ENCODE data around the gene ONECUT2. TPM values are rescaled to one million over a fixed set of nuclear protein-coding genes. Genes with fewer than 3 reads are reported as not detected.

Gene ONECUT2
- total RNA-seq, 1 experiment from 2014 or later, result 1.2 TPM

DNA sequence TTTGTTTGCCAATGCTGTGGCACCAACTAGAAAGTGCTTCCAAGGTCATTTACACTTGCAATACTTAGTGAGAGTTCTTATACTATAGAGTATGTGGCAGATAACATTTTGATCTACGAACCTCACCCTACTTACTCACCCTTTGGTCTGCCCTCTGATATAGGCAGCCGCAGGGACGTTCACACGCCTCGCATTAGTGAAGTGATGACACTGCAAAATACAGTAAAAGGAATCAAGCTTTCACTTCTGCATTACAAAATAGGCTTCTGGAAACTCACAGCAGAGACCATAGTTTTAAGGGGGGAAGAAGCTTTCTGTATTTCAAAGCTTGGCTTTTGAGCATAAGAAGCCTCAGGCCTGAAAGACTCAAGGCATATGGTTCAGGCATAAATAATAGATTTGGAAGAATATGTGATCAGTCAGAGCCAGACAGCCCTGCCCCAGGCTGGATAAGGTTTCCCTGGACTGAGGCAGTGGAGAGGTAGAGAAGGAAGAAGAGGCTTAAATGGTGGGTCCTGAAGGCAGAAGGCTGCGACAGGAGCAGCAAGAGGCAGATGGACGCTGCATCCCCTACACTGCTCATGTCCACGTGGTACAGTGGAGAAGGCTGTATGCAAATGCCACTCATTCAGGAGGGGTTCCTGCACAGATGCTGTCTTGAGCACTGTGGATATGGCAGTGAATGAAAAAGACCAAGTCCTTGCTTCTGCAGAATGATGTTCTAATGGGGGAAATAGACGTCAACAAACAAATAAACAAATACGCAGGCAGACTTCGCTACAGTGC lies 88.2 kb downstream of the ONECUT2 start:
- no peak for DNase-seq (ENCODE audit: low spot score)
- no TSS peak for BruUV-seq (replicated peaks)
- no peaks in the 10 kb centered on the region for H3K36me3 ChIP-seq (ENCODE audit: insufficient read depth, low read length, poor library complexity, severe bottlenecking)
- intact Hi-C loops (cut with micrococcal nuclease; ENCODE audit: unreplicated experiment), result no loop called here
- no peak for TF ChIP-seq EZH2 (IDR thresholded peaks at IDR 0.05; ENCODE audit: borderline replicate concordance, low read depth, low read length, poor library complexity, severe bottlenecking)
- TF ChIP-seq, protein P1, sequence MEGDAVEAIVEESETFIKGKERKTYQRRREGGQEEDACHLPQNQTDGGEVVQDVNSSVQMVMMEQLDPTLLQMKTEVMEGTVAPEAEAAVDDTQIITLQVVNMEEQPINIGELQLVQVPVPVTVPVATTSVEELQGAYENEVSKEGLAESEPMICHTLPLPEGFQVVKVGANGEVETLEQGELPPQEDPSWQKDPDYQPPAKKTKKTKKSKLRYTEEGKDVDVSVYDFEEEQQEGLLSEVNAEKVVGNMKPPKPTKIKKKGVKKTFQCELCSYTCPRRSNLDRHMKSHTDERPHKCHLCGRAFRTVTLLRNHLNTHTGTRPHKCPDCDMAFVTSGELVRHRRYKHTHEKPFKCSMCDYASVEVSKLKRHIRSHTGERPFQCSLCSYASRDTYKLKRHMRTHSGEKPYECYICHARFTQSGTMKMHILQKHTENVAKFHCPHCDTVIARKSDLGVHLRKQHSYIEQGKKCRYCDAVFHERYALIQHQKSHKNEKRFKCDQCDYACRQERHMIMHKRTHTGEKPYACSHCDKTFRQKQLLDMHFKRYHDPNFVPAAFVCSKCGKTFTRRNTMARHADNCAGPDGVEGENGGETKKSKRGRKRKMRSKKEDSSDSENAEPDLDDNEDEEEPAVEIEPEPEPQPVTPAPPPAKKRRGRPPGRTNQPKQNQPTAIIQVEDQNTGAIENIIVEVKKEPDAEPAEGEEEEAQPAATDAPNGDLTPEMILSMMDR (conservative IDR thresholded peaks at IDR 0.05; ENCODE audit: low read depth, low read length), result no peak
- no peaks in the 10 kb centered on the region for H3K4me1 ChIP-seq (ENCODE audit: insufficient read depth, low read length, poor library complexity, severe bottlenecking)
- no peak overlapping the region for H3K4me3 ChIP-seq (ENCODE audit: low read depth, low read length, poor library complexity, severe bottlenecking)
- no peaks in the 10 kb centered on the region for H3K27me3 ChIP-seq (replicated peaks; ENCODE audit: insufficient read depth, low read depth, low read length, poor library complexity)
- no peaks in the 10 kb centered on the region for H3K9me3 ChIP-seq (ENCODE audit: low read depth, low read length, poor library complexity, severe bottlenecking)
- POLR2A ChIA-PET (ENCODE audit: low non-redundant PET), result no interaction called here
- CTCF ChIA-PET, result no interaction called here
- H3K27ac ChIP-seq (ENCODE audit: low read depth, low read length, poor library complexity, severe bottlenecking), result no peak overlapping the region

DNA sequence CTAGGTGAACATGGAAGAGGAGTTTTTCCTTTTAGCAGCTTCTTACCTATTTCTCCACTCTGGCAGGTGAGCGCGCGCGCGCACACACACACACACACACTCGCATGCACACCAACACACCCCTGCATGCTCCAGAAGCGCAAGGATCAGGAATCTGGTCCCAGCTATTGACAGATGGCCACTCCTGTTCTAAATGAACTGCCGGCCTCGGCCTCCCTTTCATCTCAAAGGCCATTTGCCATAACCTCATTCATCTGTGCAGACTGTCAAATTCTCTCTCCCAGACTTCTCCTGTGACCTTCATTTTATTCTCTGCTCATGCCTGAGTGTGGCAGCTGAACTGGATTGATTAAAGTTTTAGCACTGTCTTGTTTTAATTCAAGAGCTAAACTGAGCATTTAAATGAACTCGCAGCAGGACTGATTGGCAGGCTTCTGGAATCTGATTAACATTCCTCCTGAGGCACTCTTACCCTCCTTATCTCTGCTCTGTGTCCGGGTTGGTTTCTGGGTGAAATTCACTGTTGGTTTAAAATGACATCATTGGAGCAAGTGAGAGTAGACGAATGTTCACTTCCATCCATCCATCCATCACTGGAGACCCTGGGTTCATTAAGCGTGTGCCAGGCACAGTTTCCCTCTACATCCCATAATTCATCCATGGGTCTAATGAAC lies 92.5 kb downstream of the ONECUT2 start:
- H3K4me3 ChIP-seq (ENCODE audit: low read depth, low read length, poor library complexity, severe bottlenecking), result no peak overlapping the region
- BruUV-seq (replicated peaks), result no TSS peak
- no peaks in the 10 kb centered on the region for H3K9me3 ChIP-seq (ENCODE audit: low read depth, low read length, poor library complexity, severe bottlenecking)
- DNase-seq (ENCODE audit: low spot score), result no peak
- no peak overlapping the region for H3K27ac ChIP-seq (ENCODE audit: low read depth, low read length, poor library complexity, severe bottlenecking)
- ChIA-PET CTCF (no interaction called here), POLR2A (ENCODE audit: low non-redundant PET) (no interaction called here)
- no peak for TF ChIP-seq EZH2 (IDR thresholded peaks at IDR 0.05; ENCODE audit: borderline replicate concordance, low read depth, low read length, poor library complexity, severe bottlenecking)
- TF ChIP-seq, protein P1 (conservative IDR thresholded peaks at IDR 0.05; ENCODE audit: low read depth, low read length), result no peak
- H3K36me3 ChIP-seq (ENCODE audit: insufficient read depth, low read length, poor library complexity, severe bottlenecking), result no peaks in the 10 kb centered on the region
- no peaks in the 10 kb centered on the region for H3K4me1 ChIP-seq (ENCODE audit: insufficient read depth, low read length, poor library complexity, severe bottlenecking)
- intact Hi-C loops (cut with micrococcal nuclease; ENCODE audit: unreplicated experiment), result no loop called here
- no peaks in the 10 kb centered on the region for H3K27me3 ChIP-seq (replicated peaks; ENCODE audit: insufficient read depth, low read depth, low read length, poor library complexity)

GRCh38 chr18:57529151-57529550 lies 94.0 kb downstream of the ONECUT2 start:
- H3K4me3 ChIP-seq (ENCODE audit: low read depth, low read length, poor library complexity, severe bottlenecking), result no peak overlapping the region
- DNase-seq (ENCODE audit: low spot score), result no peak
- CTCF ChIA-PET, result no interaction called here
- no TSS peak for BruUV-seq (replicated peaks)
- POLR2A ChIA-PET (ENCODE audit: low non-redundant PET), result no interaction called here
- TF ChIP-seq EZH2 (IDR thresholded peaks at IDR 0.05; ENCODE audit: borderline replicate concordance, low read depth, low read length, poor library complexity, severe bottlenecking), result no peak
- TF ChIP-seq, protein P1 (conservative IDR thresholded peaks at IDR 0.05; ENCODE audit: low read depth, low read length), result no peak
- no peaks in the 10 kb centered on the region for H3K9me3 ChIP-seq (ENCODE audit: low read depth, low read length, poor library complexity, severe bottlenecking)
- H3K27ac ChIP-seq (ENCODE audit: low read depth, low read length, poor library complexity, severe bottlenecking), result no peak overlapping the region
- no peaks in the 10 kb centered on the region for H3K4me1 ChIP-seq (ENCODE audit: insufficient read depth, low read length, poor library complexity, severe bottlenecking)
- no peaks in the 10 kb centered on the region for H3K27me3 ChIP-seq (replicated peaks; ENCODE audit: insufficient read depth, low read depth, low read length, poor library complexity)
- intact Hi-C loops (cut with micrococcal nuclease; ENCODE audit: unreplicated experiment), result no loop called here
- H3K36me3 ChIP-seq (ENCODE audit: insufficient read depth, low read length, poor library complexity, severe bottlenecking), result no peaks in the 10 kb centered on the region
